Measurements from ENCODE around the gene SLIT2.

The SLIT2 gene, protein sequence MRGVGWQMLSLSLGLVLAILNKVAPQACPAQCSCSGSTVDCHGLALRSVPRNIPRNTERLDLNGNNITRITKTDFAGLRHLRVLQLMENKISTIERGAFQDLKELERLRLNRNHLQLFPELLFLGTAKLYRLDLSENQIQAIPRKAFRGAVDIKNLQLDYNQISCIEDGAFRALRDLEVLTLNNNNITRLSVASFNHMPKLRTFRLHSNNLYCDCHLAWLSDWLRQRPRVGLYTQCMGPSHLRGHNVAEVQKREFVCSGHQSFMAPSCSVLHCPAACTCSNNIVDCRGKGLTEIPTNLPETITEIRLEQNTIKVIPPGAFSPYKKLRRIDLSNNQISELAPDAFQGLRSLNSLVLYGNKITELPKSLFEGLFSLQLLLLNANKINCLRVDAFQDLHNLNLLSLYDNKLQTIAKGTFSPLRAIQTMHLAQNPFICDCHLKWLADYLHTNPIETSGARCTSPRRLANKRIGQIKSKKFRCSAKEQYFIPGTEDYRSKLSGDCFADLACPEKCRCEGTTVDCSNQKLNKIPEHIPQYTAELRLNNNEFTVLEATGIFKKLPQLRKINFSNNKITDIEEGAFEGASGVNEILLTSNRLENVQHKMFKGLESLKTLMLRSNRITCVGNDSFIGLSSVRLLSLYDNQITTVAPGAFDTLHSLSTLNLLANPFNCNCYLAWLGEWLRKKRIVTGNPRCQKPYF (N-terminal part only)

DNA sequence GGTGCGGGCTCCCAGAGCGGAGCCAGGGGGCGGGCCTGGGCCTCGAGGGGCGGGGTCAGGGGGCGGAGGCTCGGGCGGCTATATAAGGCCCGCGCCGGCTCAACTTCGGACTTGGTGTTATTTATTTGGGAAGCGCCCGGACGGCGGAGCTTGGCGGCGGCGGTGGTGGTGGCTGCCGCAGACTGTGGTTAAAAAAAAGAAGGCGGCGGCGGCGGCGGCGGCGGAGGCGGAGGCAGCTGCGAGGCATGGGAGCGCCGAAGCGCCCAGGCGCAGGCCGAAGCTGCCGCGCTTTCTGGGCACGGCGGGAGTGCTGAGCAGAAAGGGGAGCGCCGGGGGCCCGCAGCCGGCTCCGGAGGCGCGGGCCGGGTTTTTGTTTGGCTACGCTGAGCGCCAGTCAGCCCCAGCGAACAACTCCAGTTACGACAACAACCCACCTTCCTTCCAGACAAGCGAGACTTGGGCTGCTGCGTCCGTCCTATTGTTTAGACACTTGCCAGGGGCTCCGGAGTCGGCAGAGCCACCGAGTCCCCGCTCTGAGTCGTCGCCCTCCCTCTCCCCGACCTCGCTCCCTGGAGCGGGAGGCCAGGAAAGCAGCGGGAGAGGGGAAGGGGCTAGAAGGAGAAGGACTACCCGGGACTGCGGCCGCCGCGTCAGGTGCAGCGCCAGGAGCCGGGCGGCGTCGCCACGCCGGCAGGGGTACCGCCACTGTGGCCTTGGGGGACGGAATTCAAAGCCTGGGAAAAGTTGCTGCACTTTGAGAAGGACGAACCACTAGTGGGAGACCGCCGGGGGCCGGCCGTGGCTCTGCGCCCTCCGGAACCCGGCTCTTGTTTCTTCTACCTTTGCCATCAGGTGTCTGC, at the start of gene SLIT2:
Gene SLIT2 (plus strand): TSS at position 110 of the 860 bp plus-strand sequence. CDS start 1,911 bp downstream, outside the sequence.
- peak in 48 of 56 donors; percentile 7 to 85 (median 54) for DNase-seq

DNA sequence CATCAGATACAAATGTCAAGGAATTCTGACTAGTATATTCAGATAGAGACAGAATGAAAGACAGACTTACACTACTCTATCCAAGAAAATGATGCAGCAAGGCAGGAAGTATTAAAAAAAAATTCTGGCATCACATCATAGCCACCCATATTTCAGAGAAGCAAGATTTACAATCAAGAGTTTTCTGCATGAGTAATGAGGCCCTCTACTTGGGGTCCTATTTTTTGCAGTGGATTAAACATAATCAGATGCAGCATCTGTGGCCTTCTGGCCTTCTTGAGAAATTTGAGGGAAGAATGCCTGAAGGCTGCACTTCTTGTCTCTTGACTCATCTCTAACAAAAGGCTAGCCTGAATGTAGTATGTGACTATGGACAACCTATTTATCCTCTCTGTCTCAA, 48.2 kb upstream of the SLIT2 start:
- no peak for DNase-seq

DNA sequence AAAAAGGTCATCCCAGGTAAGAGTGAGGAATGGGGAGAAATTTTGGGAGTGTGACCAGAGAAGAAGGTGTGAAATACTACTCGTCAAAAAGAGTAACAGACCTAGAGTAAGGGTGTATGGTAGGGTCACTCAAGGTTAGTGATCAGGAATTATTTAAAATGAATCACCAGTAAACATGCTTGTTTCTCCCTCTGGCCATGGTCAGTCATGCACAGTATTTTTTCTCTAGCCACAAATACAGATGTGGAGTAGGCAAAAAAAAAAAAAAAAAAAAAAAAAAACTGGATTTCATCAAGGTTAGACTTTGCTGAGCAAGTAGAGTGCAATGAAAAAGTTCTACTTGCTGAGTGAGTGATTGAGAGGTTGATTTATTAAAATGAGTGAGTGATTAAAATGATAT, 34.2 kb upstream of the SLIT2 start:
- no peak for DNase-seq

DNA sequence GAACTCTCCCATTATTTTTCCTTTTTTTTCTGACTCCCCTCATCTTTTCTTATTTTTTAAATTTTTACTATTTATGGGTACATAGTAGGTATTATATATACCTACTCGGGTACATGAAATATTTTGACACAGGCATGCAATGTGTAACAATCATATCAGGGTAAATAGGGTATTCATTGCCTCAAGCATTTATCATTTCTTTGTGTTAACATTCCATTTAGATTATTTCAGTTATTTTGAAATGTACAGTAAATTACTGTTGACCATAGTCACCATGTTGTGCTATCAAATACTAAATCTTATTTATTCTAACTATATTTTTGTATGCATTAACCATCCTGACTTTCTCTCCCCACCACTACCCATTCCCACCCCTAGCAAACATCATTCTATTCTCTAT, 33.8 kb upstream of the SLIT2 start:
- no peak for DNase-seq

DNA sequence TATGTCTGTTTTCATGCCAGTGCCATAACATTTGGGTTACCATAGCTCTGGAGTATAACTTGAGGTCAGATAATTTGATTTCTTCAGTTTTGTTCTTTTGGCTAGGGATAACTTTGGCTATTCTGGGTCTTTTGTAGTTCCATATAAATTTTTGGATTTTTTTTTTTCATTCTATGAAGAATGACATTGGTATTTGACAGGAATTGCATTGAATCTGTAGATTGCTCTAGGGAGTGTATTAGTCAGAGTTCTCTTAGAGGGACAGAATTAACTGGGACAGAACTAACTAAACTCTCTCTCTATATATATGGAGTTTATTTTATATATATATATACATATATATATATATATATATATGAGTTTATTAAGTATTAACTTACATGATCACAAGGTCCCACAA, 32.2 kb upstream of the SLIT2 start:
- DNase-seq = no peak

DNA sequence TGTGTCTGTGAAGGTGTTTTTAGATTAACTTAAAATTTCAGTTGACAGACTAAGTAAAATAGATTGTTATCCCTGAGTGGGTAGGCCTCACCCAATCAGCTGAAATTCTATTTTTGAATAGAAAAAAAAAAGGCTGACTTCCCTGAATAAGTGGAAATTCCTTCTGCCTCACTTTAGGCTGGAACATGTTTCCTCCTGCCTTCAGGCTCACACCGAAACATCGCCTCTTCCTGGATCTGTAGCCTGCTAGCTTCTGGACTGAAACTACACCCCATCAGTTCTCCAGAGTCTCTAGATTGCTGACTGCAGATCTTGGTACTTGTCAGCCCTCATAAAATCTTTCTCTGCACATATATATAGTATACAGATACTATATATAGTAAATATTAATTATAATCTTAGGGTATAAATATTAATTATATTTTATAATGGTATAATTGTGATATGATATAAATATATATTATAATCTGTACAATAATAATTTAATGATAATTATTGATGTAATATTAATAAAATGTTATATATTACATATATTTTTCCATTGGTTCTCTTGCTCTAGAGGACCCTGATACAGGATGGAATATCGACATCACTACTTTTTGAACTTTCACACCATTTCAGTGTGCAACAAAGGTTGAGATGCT, 13.7 kb upstream of the SLIT2 start:
- no peak for DNase-seq

DNA sequence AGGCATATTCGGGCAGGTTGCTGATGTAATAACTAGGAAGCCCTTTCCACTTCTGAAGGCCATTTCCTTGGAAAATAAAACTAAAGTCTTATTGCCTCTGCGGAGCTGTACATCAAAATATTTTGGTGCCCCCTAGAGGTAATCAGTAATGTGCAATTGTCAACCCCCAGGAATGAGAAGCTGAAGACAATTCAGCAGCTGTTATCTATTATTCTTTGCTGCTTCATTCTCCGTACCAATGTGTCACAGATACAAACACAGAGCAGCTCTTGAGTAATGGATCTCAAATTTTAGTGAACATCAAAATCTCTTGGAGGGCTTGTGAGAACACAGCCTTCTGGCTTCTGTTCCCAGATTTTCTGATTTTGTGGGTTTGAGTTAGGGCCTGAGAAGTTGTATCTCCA, 3.5 kb upstream of the SLIT2 start:
- DNase-seq = peak in 2 of 56 donors; percentile 14 to 27

DNA sequence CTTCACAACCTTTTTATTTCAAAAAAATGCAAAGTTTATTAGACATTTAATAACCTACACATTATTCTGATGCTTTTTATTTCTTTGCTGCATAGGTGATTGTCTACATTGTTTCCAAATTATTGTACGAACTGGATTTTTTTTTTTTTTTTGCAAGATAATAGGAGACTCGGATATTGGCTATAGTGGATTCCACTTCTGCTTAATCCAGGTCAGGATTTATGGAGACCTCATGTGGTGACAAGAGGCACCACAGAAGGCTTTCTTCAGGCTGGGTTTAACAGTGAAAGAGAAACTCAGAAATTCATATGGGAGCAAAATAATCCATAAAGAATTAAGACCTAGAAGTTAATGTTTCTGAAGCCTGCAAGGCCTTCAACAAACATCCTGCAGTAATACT, 2.4 kb upstream of the SLIT2 start:
- DNase-seq = no peak

DNA sequence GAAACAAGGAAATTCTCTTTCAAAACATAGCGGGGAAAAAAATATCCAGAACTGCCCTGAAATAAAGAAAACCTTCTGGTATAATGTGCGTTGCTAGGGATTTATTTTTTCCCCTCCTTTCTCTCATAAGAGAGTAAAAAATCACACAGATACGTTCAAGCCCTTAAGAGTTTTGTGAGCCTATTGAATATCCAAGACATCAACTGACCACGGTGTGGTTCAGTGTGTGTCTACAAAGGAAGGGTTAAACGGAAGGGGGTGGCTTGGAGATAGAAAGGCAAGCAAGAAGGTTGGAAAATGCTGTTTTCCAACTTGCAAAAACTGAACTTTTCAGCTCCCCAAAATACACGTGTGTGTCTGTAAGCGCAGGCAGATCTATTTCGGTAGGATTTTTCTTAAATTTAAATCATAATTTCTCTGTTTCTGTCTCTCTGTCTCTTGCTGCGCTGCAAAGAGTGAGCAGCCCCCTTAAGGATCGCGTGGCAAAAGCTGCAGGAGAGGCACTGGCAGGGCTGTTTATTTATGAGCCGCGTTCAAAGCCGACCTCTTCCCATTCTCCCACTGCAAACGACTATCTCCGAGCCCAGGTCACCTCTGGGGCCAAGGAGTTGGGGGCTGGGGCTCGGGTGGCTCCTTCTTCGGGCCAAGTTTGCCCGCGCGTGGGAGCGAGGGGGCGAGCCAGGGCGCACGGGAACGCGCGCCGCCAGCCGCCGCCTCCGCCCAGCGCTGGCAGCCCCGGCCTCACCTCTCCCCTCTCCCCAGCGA, 492 bp upstream of the SLIT2 start:
- peak in 5 of 56 donors; percentile 47 to 65 (median 52) for DNase-seq

DNA sequence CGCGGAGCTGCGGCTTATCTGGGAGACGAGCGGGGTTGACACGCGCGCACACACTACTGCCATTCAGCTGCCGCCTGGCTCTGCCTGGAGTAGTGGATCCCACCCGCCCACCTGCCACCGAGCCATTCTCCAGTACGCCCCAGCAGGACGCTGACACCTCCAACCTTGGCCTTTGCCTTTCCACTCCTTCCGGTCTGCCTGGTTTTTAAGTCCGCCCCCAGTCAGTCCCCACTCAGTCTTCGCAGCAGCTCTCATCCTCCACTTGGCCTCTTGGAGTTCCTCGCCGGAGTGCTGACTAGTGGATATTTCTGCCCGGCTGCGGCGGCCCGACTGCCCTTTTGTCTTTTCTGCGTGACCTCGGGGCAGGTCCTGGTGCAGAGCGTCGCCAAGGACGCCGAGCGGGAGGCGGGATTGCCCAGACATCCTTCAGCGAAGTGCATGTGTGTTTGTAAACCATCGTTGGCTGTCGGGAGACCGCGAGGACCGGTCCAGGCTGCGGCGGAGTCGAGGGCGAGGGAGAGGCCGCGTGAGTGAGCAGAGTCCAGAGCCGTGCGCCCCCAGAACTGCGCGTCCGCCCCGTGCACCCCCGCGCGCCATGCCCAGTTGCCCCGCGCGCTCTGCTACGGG, 1.1 kb downstream of the SLIT2 start:
- peak in 5 of 56 donors; percentile 12 to 52 (median 22) for DNase-seq

DNA sequence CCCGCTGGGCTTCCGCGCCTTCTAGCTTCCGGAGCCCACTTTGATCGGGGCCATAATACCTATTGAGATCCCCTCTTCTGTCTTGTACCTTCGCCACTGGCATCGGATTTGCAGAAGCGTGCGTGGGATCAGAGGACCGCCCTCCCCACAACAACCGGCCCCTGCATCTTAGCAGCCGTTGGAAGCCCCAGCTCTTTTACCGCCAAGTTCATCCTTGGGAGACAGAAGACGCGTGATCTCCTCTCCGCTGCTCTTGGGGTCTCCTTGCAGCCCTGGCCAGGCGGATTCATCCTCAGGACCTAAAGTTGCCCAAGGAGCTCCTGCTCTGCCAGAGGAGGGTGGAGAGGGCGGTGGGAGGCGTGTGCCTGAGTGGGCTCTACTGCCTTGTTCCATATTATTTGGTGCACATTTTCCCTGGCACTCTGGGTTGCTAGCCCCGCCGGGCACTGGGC, 1.6 kb downstream of the SLIT2 start:
- DNase-seq = peak in 1 of 56 donors; percentile 20

DNA sequence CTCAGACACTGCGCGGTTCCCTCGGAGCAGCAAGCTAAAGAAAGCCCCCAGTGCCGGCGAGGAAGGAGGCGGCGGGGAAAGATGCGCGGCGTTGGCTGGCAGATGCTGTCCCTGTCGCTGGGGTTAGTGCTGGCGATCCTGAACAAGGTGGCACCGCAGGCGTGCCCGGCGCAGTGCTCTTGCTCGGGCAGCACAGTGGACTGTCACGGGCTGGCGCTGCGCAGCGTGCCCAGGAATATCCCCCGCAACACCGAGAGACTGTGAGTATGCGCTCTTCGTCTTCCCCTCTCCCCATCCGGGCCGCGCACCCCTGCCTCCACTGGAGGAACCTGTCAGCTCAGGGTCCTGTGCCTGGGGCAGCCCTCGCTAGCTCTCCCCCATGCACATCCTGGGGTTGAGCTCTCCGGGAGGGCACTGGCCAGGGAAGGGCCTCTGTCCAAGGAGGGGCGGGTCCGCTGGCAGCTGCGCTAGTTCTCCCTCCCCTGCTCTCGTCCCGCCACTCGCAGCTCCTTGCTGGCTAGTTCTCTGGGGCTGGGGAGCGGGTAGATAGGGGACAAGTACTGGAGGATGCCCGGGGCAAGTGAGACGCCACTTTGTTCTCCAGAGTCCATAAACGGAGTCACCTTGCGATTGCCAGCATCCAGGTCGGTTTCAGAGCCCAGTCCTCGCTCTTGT, 2.2 kb downstream of the SLIT2 start:
- peak in 9 of 56 donors; percentile 3 to 32 (median 19) for DNase-seq

DNA sequence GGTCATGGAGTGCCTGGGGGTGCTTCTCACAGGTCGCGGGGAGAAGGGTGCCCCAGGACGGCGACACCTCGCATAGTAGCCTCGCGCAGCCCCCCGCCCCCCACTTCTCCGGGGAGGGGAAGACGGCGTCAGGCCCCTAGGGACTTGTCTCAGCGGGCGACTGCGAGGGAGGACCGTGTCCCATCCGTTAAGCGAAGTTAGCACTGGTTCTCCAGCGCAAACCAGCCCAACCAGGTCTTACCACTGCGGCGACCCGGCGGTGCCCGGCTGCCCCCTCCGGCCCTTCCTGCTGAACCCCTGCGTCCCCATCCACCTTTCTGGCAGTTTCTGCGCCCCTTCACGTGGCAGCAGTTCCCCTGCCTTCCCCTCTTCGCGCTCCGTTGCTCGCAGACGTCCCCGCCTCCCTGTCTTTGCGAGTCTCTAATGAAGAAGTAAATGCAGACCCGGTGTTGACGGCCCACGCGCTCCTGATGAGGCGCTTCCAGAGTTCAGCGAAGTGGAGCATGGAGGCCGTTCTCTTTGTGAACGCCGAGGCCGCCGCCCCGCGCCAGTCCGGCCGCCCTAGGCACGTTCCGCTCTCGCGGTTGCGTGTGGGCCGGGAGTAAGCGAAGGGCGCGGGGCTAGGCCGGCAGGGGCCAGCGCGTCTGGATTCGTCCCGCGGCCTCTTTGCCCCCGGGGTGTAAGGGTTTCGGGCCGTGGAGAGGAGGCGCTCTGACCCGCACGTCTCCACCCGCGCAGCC, 3.0 kb downstream of the SLIT2 start:
- peak in 5 of 56 donors; percentile 27 to 43 (median 33) for DNase-seq

DNA sequence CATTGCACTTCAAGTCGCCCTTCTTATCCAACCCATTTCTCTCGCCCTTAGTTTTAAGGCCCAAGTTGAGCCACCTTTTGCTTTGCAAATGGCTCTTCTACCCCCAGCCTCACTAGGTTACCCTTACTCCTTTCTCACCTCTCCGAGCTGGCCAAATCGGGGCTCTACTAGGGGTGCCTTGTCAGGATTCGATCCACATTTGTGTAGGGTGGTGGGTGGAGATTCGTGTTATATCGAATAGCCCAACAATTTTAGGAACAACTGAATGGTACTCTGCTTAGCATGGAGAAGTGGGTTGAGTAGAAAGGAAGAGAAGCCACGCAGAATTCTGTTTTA, 3.5 kb downstream of the SLIT2 start:
- DNase-seq = no peak

DNA sequence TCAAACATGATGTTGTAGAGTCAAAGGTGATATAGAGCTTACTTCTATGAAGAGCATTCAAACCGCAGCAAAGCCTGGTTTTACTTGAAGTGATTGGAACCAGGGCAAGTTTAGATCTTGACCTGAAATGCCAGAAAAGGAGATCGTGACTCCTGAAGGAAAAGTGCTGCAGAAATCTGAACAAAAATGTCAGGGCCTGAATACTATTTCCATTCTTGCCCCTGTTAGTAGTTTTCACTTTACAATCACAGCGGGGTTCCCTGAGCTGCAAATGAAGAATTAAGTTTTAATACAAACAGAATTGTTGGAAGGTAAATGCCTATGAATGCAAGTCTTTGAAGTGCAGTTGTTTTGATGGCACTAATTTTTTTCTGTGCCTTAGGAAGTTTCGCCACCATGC, 4.1 kb downstream of the SLIT2 start:
- no peak for DNase-seq

DNA sequence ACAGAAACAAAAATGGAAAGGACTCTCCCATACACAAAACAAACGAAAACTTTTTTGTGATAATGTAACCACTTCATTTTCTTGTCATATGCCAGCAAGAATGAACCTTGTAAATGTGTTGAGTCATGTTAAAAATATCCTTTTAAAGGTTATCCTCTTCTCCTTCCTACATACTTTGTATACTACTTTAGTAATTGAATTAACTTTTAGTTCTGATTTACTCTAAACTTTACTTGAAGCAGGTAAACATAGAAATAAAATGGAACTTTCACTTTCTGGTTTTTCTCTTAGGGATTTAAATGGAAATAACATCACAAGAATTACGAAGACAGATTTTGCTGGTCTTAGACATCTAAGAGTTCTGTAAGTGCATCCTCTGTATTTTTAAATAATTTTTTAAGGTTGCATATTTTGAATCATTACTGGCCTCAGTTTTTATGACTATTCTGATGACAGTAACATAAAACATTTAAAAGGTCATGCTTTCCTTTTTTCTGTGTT, 4.7 kb downstream of the SLIT2 start:
- no peak for DNase-seq

DNA sequence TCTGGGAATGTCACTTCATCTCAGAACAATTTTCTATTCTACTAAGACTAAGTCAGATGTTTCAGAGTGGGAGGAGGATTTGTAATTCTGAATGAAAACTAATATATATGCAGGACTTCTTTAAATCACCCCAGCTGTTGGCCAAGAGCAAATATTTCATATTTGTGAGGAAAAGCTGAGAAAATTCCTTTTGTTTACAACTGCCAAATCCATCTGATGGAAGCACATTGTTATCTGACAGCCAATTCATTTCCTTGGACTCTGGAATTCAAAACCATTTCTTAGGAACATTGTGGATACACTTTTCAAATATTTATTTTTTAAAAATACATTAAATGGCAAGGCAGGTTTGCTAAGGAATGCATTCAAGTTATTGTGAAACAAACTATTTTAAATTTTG, 8.0 kb downstream of the SLIT2 start:
- DNase-seq = no peak

DNA sequence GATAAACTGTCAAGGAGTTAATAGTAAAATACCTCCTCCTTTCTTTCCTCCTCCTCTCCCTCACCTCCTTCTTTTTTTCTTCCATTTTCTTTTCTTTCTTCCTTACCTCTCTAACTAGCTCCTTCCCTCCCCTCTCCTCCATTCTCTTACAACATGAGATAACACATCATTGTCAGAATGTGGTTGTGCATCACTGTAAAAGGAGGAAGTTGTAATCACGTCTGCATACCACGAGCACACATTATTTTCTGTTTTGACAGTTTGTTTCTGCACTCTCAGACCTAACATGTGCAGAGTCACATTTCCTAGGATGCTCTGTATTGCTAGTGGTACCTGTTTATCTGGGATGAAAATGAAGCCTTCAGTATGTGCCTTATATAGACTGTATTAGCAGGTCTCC, 9.1 kb downstream of the SLIT2 start:
- no peak for DNase-seq
